ENCODE measurements around the gene FBXW4. TPM values are rescaled to one million over a fixed set of nuclear protein-coding genes. Genes with fewer than 3 reads are reported as not detected.

Gene FBXW4
- polyA plus RNA-seq, 2 of the 4 experiments (the other 2 are of a cell fraction) = 24.0 to 41.1 TPM

- peaks cover 5% of the 10 kb centered on the region; the same call in 1 of the 3 replicates for H3K4me1 ChIP-seq
- CTCF ChIA-PET = interaction anchor here (0.9 to 1.3 kb wide), 3 partner anchors 11 to 404 kb away, joined by 3 to 6 read pairs (median 3); no protein-coding TSS in a partner anchor
- POLR2A ChIA-PET = no interaction called here
- FAIRE-seq = no peak
- TF ChIP-seq ZSCAN20 (CRISPR knock-in tag; IDR thresholded peaks at IDR 0.05) (no peak), NPAS2 (CRISPR knock-in tag; IDR thresholded peaks at IDR 0.05; ENCODE audit: borderline replicate concordance) (no peak), RARB (CRISPR knock-in tag; IDR thresholded peaks at IDR 0.05) (no peak), POLR2A (IDR thresholded peaks at IDR 0.05; ENCODE audit: low read length) (no peak), HDAC2 (IDR thresholded peaks at IDR 0.05) (no peak), ZNF302 (CRISPR knock-in tag; IDR thresholded peaks at IDR 0.05) (no peak), ZC3H11A (IDR thresholded peaks at IDR 0.05) (no peak), CHD4 (IDR thresholded peaks at IDR 0.05; ENCODE audit: borderline replicate concordance) (no peak), KDM1A (IDR thresholded peaks at IDR 0.05; ENCODE audit: low read depth) (no peak), BCL3 (IDR thresholded peaks at IDR 0.05) (no peak), EHF (CRISPR knock-in tag; IDR thresholded peaks at IDR 0.05) (no peak), FOXS1 (CRISPR knock-in tag; IDR thresholded peaks at IDR 0.05) (no peak), JUNB (IDR thresholded peaks at IDR 0.05) (no peak), CTCF (IDR thresholded peaks at IDR 0.05) (no peak), EHMT2 (IDR thresholded peaks at IDR 0.05; ENCODE audit: low read depth) (no peak), ESRRA (IDR thresholded peaks at IDR 0.05; ENCODE audit: borderline replicate concordance, low read length) (no peak), REST (IDR thresholded peaks at IDR 0.05) (no peak)
- TF ChIP-seq, protein P1, sequence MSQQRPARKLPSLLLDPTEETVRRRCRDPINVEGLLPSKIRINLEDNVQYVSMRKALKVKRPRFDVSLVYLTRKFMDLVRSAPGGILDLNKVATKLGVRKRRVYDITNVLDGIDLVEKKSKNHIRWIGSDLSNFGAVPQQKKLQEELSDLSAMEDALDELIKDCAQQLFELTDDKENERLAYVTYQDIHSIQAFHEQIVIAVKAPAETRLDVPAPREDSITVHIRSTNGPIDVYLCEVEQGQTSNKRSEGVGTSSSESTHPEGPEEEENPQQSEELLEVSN (IDR thresholded peaks at IDR 0.05; ENCODE audit: borderline replicate concordance, low read depth) = no peak
- WGBS (ENCODE audit: missing lambda C conversion rate) = 83% methylated on average over 5 of the region's 5 CpGs
- H3K4me2 ChIP-seq = no peak overlapping the region
- ATAC-seq = no peak
- no peak overlapping the region for H3K27ac ChIP-seq
- H3K4me3 ChIP-seq = no peak overlapping the region
- DNase-seq (ENCODE audit: low read depth in 1 of 2, low spot score in 1 of 2) = no peak
- H3K9me3 ChIP-seq = no peaks in the 10 kb centered on the region
Observed at GRCh38 chr10:101565370-101565900, 129.5 kb downstream of the FBXW4 start.

DNA sequence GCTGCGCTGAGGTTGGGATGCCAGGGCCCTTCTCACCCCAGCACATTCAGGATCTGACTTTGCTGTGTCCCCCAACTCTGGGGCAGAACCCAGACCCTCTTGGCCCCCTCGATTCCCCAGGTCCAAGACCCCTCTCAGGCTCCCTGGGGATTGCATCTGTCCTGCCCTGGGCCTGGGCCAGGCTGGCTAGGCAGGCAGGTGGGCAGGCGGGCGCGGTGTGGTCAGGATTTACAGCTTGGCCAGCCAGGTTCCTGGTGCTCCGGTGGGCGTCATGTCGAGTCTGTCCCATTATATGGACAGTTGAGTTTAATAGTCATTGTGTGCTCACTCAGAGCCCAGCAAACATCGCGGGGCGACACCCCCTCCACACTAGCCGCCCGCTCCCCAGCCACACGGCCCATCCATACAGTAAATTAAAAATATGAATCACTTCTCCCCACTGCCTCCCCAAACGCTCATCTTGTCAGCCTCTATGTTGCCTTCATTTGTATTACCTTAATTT, 130.4 kb downstream of the FBXW4 start:
- H3K4me1 ChIP-seq = peaks cover 5% of the 10 kb centered on the region; the same call in 1 of the 3 replicates
- H3K4me3 ChIP-seq = no peak overlapping the region
- FAIRE-seq (no peak), ATAC-seq (no peak), DNase-seq (ENCODE audit: low read depth in 1 of 2, low spot score in 1 of 2) (no peak)
- ChIA-PET POLR2A (no interaction called here), CTCF (interaction anchor here (0.9 to 2.0 kb wide), 4 partner anchors 16 to 350 kb away, joined by 3 to 8 read pairs (median 4); no protein-coding TSS in a partner anchor)
- H3K9me3 ChIP-seq = no peaks in the 10 kb centered on the region
- TF ChIP-seq, protein P2, sequence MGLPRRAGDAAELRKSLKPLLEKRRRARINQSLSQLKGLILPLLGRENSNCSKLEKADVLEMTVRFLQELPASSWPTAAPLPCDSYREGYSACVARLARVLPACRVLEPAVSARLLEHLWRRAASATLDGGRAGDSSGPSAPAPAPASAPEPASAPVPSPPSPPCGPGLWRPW (IDR thresholded peaks at IDR 0.05) = no peak
- TF ChIP-seq MAFK (IDR thresholded peaks at IDR 0.05; ENCODE audit: partially characterized antibody) (no peak), NR3C1 (IDR thresholded peaks at IDR 0.05) (no peak)
- no peak overlapping the region for H3K4me2 ChIP-seq
- 84% methylated on average over 14 of the region's 15 CpGs for WGBS (ENCODE audit: missing lambda C conversion rate)
- H3K27ac ChIP-seq = no peak overlapping the region
